HG03196 (cell line): Measurements from ENCODE around the gene PTPRK.

Experiments
- ATAC-seq: cut with Tn5 transposase; IDR thresholded peaks from one replicate; pipeline ENCODE4 v1.9.1; 2021; ENCODE audit not compliant: unreplicated experiment

PTPRK gene

DNA sequence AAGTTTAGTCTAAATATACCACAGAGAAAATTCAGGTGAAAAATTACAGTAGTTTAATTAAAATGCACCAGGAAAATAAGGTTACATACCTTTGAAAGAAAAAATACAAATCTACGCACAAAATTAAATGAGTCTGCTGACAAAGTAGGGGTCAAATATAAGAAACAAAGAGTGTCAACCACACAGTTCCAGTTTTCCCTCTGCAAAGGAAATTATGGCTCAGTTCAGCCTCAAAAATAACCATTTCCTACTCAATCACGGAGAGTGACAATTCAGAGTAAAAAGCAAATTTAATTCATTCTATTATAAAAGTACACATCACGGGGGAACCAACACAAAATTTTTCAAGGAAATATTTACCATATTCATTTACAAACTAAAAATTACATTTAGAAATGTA is 124.8 kb downstream of the PTPRK start:
- no peak for ATAC-seq

DNA sequence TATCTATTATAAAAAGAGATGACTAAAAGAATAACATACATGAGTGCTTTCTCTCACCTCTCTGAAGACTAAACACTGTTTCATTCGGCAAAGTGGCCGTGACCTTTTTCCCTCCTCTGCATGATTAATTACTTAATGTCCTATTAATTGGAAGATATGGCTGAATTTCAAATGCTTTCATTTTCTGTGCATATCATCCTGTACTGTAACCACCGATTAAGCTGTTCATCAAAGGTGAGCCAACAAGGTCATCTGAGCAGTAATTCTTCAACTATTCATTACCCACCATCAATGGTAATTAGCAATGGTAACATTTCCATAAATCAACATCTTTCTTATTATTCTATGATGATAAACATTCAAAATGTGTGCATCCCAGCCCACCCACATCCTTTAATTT is 125.2 kb downstream of the PTPRK start:
- ATAC-seq, result no peak

DNA sequence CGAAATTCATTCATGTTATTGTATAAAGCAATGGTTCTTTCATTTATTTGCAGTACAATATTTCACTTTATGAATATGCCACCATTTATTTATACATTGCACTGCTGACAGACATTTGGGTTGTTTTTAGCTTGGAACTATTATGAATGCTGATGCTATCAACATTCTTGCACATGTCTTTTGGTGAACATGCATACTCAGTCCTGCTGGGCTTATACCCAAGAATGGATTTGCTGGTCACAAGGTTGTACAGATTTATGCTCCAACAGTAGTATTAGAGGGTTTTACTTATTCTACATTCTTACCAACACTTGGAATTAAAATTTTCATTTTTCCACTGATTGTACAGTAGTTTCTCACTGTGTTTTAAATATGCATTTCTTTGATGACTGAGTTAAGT is 126.2 kb downstream of the PTPRK start:
- ATAC-seq, result no peak

DNA sequence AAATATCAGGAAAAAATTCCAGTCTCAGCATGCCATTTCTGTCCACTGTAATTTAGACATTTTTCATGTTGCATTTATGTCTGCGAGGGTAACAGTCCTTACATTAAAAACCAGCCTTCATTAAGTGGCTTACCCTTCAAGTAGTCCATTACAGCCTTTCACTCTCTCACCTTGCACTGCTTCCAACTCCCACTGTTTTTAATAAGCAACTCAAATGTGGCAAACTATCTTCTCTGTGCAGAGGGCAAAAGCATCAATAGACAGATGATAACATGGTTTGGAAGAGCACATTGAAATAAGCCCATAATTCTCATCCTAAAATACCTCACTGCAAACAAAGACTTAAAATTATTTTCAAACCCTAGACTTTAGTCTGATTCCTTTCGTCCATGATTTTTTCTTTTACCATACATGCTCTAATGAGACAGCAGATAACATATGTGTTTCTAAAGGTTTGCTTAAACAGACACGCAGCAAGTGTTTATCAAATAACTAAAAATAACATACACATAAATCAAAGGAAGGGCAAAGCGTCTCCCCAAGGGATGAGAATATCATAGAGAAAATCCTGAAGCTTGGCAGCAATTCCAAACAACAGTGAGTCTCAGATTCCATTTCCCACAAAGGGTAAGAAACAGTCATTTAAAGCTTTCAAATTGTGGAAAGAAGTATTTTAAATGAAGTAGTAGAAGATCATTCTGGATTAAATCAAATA is 130.4 kb downstream of the PTPRK start:
- ATAC-seq, result no peak

DNA sequence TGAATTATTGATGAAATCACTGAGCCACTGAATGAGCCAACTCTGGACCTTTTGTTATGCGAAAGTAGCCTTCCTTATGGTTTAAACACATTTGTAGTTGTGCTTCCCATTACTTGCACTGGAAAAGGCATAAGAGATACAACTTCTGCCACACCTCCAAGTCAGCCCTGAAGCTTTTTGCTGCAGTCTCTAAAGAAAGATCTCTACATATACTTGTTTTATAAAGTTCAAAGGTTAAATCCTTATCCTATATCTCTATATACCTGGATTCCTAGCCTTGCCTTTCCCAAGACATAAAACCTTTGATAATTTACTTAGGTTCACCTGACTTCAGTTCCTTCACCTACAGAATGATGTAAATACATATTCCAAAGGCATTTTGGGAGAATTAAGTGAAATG is 132.0 kb downstream of the PTPRK start:
- no peak for ATAC-seq

DNA sequence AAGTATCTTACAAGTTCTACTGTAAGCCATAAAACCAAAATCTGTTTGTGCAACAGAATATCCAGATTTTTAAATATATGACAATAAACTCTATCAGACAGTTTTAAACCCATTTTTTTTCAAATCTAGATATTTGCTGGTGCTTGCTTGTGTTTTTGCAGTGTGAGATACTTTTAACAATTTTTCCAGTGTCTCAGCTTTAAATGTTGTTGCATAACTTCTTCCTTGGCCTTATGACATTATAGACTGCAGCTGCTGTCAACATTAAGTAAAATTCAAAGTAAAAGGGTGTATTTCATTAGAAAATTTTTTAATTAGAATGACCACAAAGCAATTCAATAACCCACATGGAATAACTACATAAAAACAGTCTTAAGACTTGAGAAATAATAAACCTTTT is 139.5 kb downstream of the PTPRK start:
- no peak for ATAC-seq

DNA sequence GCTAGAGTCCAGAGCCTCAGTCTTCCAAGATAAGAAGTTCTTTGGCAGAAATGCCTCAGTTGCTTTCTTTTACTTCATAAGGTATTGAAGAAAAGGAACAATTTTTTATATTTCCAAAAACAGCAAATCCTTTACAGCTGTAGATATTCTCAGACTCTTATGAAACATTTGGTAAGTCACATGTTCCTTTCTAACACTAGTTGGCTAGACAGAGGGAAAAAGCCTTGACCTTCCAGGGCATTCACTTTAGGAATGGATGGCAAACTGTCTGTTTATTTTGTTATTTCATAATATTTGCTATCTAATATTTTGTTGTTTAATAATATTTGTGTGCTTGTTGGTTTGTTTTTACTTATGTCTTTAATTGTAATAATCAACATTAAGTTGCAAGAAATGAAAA is 140.8 kb downstream of the PTPRK start:
- ATAC-seq, result no peak

DNA sequence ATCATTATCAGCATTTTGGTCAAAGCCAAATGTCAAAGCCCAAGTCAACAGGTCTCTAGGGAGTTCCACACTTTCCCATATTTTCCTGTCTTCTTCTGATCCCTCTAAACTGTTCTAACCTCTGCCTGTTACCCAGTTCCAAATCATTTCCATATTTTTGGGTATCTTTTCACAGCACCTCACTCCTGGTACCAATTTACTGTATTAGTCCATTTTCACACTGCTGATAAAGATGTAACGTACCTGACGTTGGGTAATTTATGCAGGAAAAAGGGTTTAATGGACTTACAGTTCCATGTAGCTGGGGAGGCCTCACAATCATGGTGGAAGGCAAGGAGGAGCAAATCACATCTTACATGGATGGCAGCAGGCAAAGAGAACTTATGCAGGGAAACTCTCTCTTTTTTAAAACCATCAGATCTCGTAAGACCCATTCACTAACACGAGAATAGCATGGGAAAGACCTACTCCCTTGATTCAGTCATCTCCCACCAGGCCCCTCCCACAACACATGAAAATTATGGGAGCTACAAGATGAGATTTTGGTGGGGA is 143.4 kb downstream of the PTPRK start:
- ATAC-seq, result no peak

DNA sequence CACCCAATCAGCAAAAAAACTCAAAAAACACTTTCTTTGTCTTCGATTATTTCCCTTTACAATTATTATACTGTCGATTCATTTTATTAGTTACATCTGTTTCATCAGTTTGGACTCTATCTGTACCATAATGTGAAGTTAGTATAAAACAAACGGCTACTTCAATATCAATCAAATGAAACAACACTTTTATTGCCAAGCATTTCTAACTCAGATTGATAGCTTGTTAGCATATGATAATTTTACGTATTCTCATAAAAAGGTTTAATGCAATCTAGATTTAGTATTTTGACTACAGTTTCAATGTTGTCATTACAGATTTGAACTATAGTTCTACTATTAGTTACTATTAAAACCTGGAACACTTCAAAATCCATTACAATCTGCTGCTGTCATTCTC is 149.3 kb downstream of the PTPRK start:
- no peak for ATAC-seq

DNA sequence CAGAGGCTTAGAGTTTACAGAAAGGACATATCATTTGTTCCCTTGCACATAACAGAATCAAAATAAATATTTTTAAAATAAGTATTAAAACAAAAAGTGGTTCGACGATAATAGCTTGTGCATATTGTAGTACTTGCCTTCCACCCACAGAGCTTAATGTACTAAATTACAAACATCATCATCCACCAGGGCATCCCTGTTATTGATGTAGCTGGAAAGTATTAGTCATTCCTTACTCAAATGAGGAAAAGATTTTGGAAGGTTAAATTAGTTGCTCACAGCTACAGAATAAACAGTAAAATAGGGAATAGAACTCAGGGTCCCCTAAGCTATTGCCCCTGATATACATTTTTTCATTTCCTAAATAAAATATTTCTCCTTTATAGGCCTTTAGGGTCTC is 150.3 kb downstream of the PTPRK start:
- ATAC-seq, result no peak

DNA sequence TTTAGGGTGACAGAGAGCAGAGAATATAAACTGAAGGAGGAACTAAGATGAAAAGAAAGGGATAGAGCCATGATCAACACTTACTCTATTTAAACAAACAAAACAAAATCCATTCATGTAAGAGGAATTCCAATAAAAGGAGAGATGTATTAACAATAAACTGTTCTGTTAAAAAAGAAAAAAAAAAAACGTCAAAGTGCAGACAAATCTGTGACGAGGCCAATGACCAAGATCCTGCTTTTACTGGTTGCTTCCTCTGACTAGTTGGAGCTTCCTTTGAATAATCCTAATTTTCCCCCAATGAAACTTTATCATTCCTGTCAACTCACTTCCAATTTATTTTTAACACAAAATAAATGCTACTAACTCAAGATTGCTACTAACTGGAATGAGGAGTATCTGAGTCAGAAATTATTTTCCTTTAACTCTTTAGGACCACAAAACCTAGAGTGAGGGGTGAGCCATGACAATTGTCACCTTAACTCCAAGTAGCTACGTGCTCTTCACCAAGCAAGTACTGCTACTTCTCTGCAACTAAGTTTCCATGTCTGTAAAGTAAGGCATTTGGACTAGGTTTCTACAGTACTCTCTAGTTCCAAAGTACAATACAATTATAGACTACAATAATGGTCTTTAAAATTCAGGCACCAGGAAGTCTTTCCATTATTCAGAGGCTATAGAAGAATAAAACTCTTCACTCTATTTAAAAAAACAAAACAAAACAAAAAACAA is 152.0 kb downstream of the PTPRK start:
- ATAC-seq, result no peak

DNA sequence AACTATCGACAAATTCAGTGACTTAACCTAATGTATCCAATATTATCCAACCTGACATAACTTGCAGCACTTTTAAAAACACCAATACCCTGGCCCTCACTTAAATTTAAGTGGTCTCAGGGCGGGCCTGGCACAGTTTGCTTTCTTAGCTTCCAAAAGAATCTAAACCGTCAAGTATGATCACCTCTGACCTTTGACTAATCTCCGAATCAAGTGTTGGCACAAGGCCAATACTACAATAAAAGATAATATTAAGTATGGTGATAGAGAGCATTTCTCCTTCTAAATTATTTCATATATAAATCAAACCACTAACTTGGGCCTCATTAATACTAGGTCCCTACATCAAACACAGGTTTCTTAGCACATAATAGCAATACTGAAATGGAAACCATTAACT is 153.0 kb downstream of the PTPRK start:
- no peak for ATAC-seq

DNA sequence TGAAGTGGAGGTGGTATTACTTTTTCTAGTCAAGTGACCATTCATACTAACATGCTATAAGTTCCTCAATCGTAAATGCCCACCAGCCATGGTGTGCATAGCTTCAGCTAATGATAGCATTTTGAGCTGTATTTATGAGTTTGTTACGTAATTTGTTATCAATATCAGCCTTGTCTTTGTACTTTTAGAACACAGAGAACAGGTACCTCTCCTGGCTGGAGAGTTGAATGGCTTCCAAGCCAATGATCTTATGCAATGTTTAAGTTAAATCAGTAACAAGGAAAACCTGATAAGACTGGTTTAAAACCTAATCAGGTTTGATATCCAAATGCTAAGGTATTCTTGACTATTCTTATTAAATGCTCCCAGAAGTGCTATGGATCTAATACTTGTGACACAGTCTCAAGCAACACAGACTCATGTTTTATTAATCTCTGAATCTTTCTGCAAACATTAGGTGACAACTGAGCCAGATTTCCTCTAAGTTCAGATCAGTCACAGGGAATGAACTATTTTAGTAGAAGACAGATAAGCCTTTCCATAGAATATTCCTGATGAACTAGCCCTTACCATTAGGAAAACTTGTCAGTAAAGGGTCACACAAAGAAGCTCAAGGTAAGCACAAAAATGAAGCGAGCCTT is 154.8 kb downstream of the PTPRK start:
- no peak for ATAC-seq

DNA sequence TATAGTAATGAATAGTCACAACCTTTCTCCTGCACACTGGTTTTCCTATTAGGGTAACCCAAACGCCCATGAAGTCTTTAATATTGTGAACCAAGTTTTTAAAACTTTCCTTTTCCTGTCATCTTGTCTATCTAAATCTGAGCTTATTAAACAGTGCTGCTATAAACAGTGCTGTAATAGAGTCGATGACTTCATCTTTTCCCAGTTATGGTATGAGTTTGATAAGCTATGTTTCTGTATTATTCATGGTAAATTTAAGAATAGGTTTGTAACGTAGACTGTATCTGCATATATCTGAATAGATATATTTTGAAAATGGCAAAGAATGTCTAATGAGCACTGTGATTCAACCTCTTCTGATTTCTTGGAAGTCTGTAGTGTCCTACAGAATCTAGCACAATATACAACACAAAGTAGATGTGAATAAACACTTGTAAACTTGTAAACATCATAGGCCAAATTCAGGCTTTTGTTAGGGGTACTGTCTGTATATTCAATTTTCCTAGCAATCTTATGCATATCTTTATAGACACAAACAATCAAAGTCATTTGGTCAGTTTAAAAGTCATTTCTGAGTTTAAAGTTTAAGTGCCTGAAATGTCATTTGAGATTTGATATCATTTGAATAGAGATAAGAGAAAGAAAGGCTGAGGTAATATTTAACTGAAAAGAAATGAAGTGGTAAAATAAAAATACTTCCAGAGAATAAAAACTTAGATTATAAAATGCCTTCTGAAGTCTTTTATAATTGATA is 155.5 kb downstream of the PTPRK start:
- no peak for ATAC-seq

DNA sequence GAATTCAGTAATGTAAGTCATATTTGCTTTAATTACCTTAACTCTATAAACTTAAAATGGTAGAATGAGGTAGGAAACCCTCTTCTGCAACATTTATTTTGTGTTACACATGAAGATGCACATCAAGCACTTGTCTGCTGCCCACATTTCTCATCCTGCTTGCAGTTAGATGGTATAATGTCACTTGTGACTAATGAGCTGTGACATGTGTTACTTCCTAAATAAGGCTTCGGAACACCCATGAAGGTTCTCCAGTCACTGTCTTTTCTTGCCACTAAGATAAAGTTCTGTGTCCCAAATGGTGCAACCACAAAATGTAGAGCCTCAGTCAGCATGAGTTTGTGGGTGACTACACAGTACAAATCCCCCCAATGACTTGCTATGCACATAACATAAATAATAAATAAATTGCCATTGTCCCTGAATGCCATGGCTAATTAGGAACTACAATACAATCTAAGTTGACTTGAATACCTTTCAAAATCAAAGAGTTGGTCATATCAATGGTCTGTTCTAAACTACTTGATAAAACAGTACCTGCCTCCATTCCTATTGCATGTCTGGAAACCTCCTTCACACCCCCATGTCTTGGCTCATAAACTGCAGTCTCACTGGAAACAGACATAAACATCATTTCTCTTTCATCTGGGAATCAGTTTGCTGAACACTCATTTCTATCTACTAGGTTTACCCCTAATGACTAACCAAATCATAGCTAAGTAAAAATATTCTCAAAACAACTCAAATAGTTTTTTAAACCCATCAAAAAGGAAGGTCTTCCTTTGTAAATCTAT is 157.2 kb downstream of the PTPRK start:
- no peak for ATAC-seq

DNA sequence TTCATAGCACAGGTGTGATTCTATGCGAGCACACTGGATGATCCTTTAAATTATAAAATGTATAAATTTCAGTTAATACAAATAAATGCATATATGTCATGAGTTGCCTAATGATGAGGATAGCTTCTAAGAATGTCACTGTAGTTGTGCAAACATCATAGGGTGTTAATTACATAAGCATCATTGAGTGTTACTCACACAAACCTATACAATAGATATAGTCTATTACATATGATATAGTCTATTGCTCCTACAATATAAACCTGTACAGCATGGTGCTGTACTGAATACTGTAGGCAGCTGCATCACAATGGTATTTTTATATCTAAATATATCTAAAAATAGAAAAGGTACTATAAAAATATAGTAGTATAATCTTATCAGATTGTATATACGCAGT is 159.0 kb downstream of the PTPRK start:
- no peak for ATAC-seq

DNA sequence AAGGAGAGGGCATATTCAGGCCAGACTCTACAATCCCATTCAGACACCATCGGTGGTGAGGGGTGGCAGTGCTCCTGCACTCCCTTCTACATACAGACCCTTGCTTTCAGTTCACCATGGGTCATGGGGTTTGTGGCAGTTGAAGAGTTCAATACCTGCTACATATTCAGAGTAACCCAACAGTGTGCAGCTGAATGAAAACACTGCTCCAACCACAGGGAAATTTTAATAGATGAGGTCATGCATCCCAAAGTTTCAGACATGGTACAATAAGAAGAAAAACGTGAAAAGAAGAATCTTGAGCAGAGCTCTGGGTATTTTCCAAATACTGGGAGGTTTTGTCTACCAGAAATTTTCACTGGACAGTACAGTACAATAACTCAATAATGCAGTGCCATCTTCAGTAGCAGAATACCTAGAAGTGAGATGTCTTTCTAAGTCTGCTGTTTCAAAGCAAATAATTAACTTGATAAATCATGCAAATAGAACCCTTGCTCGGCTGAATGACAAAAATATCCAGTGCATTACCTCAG is 162.1 kb downstream of the PTPRK start:
- ATAC-seq, result no peak

DNA sequence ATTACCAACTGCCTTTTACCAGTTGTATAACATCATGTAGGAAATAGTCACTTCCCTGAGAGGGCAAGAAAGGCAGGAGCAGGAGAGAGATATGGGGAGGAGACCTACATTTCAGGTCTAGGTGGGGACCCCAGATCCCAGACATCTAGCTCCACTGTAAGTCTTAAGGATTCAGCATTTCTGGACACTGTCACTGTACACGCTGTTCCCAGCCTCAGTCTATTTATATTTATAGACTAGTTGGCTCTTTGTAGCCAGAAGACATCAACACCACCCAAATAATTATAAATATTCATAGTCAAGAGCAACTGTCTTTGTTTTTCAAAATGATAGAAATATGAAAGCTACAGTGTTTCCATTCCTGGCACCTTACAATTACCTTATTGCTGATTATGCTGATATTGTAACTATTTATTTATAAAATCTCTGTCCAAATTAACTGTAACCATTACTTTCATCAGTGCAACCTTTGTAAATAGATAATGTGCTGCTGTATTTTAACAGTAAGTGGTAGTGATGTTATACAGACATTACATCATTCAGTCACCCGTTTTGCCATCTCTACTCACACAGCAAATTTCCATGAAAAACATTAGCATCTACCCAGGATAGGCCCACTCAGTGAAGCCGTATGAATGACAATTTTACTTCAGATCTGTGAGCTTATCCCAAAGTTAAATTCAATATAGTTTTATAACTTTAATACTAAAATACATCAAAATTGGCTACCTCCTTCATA is 162.8 kb downstream of the PTPRK start:
- ATAC-seq, result no peak

DNA sequence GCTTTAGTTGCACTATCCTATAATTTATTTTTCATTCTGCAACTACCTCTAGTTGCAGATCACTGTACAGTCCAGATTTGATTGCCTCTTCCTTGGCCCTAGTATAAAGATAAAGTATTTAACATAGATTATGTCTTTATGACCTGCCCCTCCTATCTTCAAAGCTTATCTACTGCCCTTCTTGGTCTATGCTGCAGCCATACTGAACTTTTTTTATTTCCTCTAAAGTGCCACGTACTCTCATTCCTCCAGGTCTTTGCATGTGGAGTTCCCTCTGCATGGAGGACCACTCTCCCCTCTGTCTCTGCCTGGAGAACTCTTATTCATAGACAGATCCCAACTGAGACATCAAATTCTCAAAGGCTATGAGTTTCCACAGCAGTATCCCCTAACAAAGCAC is 168.0 kb downstream of the PTPRK start:
- ATAC-seq, result no peak

DNA sequence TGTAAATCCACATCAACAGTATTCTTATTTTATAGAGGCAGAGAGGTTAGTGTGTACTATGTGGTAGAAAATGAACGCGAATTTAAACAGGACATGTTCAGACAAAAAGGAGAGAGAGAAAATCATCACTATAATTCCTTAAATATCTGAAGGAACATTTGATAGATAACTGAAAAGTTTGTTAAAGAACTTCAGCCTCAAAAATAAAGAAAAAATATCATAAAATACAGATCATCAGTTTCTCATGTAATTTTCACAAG is 169.2 kb downstream of the PTPRK start:
- ATAC-seq, result no peak
